ENCODE results near the gene FSD1L. TPM values are rescaled to one million over a fixed set of nuclear protein-coding genes. Genes with fewer than 3 reads are reported as not detected.

Gene FSD1L
- total and polyA plus RNA-seq, 2 experiments from 2014 or later = 8.8 to 10.1 TPM

- H3K4me1 ChIP-seq (ENCODE audit: low read depth) = no peaks in the 10 kb centered on the region
- peaks cover 11% of the 10 kb centered on the region for H3K36me3 ChIP-seq
- H3K9me3 ChIP-seq (ENCODE audit: low read depth) = no peaks in the 10 kb centered on the region
- DNase-seq (ENCODE audit: low read depth in 1 of 2, low spot score in 1 of 2) = no peak
- no peak for TF ChIP-seq CTCF (IDR thresholded peaks at IDR 0.05; ENCODE audit: low read depth, low read length)
- no peaks in the 10 kb centered on the region for H3K27me3 ChIP-seq
- H3K4me3 ChIP-seq = no peak overlapping the region
- no peak overlapping the region for H3K27ac ChIP-seq
These were observed 88.3 kb downstream of the FSD1L start for GRCh38 chr9:105535920-105536668.

DNA sequence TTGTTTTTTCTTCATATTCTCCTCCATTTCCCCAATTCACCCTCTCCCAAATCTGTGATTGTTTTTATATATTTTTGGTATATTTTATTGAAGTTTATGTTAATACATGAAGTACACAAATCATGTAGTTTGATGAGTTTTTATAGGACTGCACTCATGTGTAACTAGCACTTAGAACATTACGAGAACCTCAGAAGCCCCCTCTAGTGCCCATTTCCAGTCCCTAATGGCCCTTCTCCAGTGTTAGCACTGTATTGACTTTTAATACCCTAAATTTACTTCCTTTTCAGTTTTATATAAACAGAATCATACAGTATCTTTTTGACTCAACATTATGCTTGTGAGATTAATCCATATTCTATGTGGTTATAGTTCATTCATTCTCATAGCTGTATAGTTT, 91.6 kb downstream of the FSD1L start:
- H3K4me3 ChIP-seq = no peak overlapping the region
- H3K36me3 ChIP-seq = peaks cover 11% of the 10 kb centered on the region
- H3K4me1 ChIP-seq (ENCODE audit: low read depth) = no peaks in the 10 kb centered on the region
- H3K27me3 ChIP-seq = no peaks in the 10 kb centered on the region
- H3K27ac ChIP-seq = no peak overlapping the region
- TF ChIP-seq CTCF (IDR thresholded peaks at IDR 0.05; ENCODE audit: low read depth, low read length) = peak; percentile 7
- no peak for DNase-seq (ENCODE audit: low read depth in 1 of 2, low spot score in 1 of 2)
- H3K9me3 ChIP-seq (ENCODE audit: low read depth) = no peaks in the 10 kb centered on the region

DNA sequence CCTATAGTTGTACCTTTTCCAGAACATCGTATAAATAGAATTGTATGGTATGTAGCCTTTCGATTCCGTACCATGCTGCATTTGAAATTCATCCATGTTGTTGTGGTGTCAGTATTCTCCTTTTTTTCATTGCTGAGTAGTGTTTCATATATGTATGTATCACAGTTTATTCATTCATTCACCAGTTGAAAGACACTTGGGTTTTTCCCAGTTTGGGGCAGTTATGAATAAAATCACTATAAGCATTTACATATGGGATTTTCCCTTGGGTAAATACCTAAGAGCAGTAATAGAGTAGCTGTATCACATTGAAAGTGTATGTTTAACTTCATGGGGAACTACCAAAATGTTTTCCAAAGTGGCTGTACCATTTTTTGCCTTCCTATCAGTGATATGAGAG, 94.0 kb downstream of the FSD1L start:
- no peaks in the 10 kb centered on the region for H3K27me3 ChIP-seq

GRCh38 chr9:105554042-105554441, 106.2 kb downstream of the FSD1L start:
- no peak overlapping the region for H3K27ac ChIP-seq
- no peak for TF ChIP-seq CTCF (IDR thresholded peaks at IDR 0.05; ENCODE audit: low read depth, low read length)
- DNase-seq (ENCODE audit: low read depth in 1 of 2, low spot score in 1 of 2) = peak in 1 of 2 donors; percentile 75
- no peaks in the 10 kb centered on the region for H3K27me3 ChIP-seq
- no peak overlapping the region for H3K4me3 ChIP-seq
- H3K9me3 ChIP-seq (ENCODE audit: low read depth) = no peaks in the 10 kb centered on the region
- peaks cover 6% of the 10 kb centered on the region for H3K4me1 ChIP-seq (ENCODE audit: low read depth)
- H3K36me3 ChIP-seq = peaks cover under 1% of the 10 kb centered on the region

More for the DNA sequence above, 94.0 kb downstream of the FSD1L start:
- Histone ChIP-seq H3K9me3 (ENCODE audit: low read depth) (no peaks in the 10 kb centered on the region), H3K27ac (no peak overlapping the region), H3K4me3 (no peak overlapping the region), H3K36me3 (peaks cover 5% of the 10 kb centered on the region), H3K4me1 (ENCODE audit: low read depth) (no peaks in the 10 kb centered on the region)
- no peak for TF ChIP-seq CTCF (IDR thresholded peaks at IDR 0.05; ENCODE audit: low read depth, low read length)
- no peak for DNase-seq (ENCODE audit: low read depth in 1 of 2, low spot score in 1 of 2)

DNA sequence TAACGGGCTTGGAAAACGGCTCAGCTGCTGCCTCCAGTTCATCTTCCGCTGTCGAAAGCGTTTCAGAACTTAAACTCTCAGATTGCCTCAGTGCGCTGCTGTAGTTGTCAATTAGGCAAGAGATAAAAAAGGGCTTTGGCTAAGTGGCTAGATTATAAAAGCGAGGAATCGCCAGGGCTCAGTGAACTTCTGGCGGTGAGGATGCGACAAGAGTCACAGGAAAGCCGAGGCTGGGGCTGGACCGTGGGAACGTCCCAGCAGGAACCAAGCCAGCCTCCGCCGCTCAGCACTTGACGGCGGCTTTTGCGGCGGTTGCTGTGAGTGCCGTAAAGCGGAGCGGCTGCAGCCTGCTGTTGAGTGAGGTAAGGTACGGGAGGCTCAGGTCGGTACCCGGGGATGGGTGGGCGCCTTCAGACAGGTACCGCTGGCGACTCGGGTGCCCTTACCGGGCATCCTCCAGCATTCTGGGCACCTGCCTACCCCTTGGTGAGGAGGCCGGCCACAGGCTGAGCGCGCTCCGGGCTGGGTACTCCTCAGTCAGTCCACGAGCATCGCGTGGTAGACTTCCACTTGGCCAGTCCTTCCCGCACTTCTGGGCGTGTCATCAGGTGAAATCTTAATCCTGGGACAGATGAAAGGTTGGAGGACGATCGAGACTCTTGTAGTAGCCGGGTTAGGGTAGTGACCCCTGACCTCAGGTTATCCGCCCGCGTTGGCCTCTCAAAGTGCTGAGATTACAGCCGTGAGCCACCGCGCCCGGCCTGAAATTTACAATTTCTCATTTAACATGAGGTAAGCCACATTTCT, 110.2 kb downstream of the FSD1L start, which contains the start of gene FKTN:
Gene FKTN, plus strand, starts transcription at position 328 of the 807 bp plus-strand sequence. CDS start 16,902 bp downstream, outside the sequence.
- Histone ChIP-seq H3K36me3 (no peaks in the 10 kb centered on the region), H3K27ac (peak within 1 kb of the TSS; percentile 86), H3K9me3 (ENCODE audit: low read depth) (no peaks in the 10 kb centered on the region), H3K27me3 (no peaks in the 10 kb centered on the region), H3K4me3 (peak within 1 kb of the TSS; percentile 63), H3K4me1 (ENCODE audit: low read depth) (peaks cover 6% of the 10 kb centered on the region)
- no peak for TF ChIP-seq CTCF (IDR thresholded peaks at IDR 0.05; ENCODE audit: low read depth, low read length)
- peak; percentile 88 to 92 for DNase-seq (ENCODE audit: low read depth in 1 of 2, low spot score in 1 of 2)

Measured in cardiac muscle cell (in vitro differentiated cells and primary cell).